ENCODE measurements around the gene HDAC1.

HDAC1 gene

DNA sequence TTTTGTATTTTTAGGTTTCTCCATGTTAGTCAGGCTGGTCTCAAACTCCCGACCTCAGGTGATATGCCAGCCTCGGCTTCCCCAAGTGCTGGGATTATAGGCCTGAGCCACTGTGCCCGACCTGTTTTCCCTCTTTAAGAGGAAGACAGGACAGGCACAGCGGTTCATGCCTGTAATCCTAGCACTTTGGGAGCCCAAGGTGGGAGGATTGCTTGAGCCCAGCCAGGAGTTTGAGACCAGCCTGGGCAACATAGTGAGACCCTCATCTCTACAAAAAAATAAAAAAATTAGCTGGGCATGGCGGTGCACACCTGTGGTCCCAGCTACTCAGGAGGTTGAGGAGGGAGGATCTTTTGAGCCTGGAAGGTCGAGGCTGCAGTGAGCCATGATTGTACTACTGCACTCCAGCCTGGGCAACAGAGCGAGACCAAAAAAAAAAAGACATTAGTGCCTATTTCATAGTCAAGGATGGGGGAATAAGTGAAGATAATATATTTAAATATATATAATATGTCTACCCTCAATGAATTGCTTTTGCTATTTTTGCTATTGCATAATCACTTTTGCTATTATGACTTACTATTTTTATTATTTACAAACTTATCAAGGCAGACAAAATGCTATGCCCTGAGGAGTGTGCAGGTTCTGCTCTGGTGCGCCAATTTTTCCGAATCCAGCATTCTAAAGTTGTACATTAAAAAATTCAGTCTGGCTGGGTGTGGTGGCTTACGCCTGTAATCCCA, 26.4 kb downstream of the HDAC1 start:
- DNase-seq (ENCODE audit: extremely low spot score) = no peak
- no peak for TF ChIP-seq CTCF (IDR thresholded peaks at IDR 0.05; ENCODE audit: control extremely low read depth, extremely low read depth, low read depth, missing control alignments)
- POLR2A ChIA-PET = interaction anchor here (0.8 to 2.5 kb wide), 3 partner anchors 10 to 26 kb away, joined by 3 to 14 read pairs (median 3); partner anchors contain the start of genes HDAC1 and MARCKSL1
- CTCF ChIA-PET = interaction anchor here (1.0 to 7.3 kb wide), 10 partner anchors 10 to 110 kb away, joined by 4 to 94 read pairs (median 8); partner anchors contain the start of genes DCDC2B, FAM167B and LCK

GRCh38 chr1:32321712-32322291, 29.9 kb downstream of the HDAC1 start:
- POLR2A ChIA-PET = interaction anchor here (1.1 to 4.0 kb wide), 4 partner anchors 9 to 71 kb away, joined by 3 to 92 read pairs (median 17); partner anchors contain the start of genes LCK and MARCKSL1
- DNase-seq (ENCODE audit: extremely low spot score) = no peak
- no peak for TF ChIP-seq CTCF (IDR thresholded peaks at IDR 0.05; ENCODE audit: control extremely low read depth, extremely low read depth, low read depth, missing control alignments)
- CTCF ChIA-PET = interaction anchor here (0.8 to 4.3 kb wide), 14 partner anchors 10 to 106 kb away, joined by 3 to 27 read pairs (median 5); partner anchors contain the start of genes FAM167B and MARCKSL1

- ChIA-PET POLR2A (interaction anchor here (0.6 kb wide), 1 partner anchor 47 kb away, joined by 4 read pairs; no protein-coding TSS in a partner anchor), CTCF (no interaction called here)
- no peak for TF ChIP-seq CTCF (IDR thresholded peaks at IDR 0.05; ENCODE audit: control extremely low read depth, extremely low read depth, low read depth, missing control alignments)
- DNase-seq (ENCODE audit: extremely low spot score) = no peak
Observed at GRCh38 chr1:32327204-32327603, 35.3 kb downstream of the HDAC1 start.

DNA sequence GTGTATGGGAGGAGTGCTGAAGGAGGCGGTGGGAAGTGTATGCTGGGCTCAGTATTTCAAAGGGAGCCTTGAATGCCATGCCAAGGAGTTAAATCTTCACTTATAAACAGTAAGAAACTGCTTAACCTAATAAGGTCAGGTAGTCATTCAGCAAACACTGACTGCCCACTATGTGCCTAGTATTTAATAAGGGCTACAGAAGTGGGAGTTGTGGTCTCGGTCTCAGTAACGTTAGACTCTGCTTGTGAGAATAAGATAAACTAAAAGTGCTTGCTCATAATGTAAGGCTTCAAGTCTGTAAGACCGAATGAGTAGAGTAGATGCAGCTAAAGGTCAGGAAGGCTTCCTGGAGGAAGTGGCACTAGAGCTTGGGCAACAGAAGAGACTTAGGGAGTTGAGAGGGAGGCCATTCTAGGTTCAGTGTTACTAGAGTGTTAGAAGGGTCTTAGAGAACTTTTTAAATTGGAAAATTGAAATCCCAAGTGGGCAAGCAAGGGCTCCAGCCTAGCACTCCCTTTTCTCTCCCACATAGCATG, 38.1 kb downstream of the HDAC1 start:
- ChIA-PET CTCF (interaction anchor here (0.8 to 3.8 kb wide), 5 partner anchors 13 to 115 kb away, joined by 3 to 25 read pairs (median 9); no protein-coding TSS in a partner anchor), POLR2A (interaction anchor here (0.7 to 1.2 kb wide), 2 partner anchors 8 to 74 kb away, joined by 3 read pairs; no protein-coding TSS in a partner anchor)
- no peak for TF ChIP-seq CTCF (IDR thresholded peaks at IDR 0.05; ENCODE audit: control extremely low read depth, extremely low read depth, low read depth, missing control alignments)
- DNase-seq (ENCODE audit: extremely low spot score) = no peak

- TF ChIP-seq CTCF (IDR thresholded peaks at IDR 0.05; ENCODE audit: control extremely low read depth, extremely low read depth, low read depth, missing control alignments) = no peak
- no peak for DNase-seq (ENCODE audit: extremely low spot score)
- ChIA-PET POLR2A (interaction anchor here (0.6 to 1.2 kb wide), 4 partner anchors 9 to 75 kb away, joined by 3 to 7 read pairs (median 4); partner anchors contain the start of gene HDAC1), CTCF (interaction anchor here (0.8 to 3.8 kb wide), 6 partner anchors 14 to 115 kb away, joined by 3 to 25 read pairs (median 3); no protein-coding TSS in a partner anchor)
Observed at GRCh38 chr1:32330558-32331151, 38.8 kb downstream of the HDAC1 start.

DNA sequence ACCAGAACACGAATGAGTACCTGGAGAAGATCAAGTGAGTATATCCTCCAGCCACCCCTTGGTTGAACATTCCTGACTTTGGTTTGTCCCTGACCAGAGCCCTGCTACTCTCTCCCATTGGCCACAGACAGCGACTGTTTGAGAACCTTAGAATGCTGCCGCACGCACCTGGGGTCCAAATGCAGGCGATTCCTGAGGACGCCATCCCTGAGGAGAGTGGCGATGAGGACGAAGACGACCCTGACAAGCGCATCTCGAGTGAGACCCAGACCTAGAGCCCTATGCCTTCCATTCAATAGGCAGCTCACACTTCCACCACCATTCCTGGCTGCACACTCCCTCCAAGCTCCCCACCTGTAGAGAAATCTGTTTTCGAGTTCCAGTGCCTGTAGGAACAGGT, 39.7 kb downstream of the HDAC1 start:
- CTCF ChIA-PET = interaction anchor here (0.6 to 3.8 kb wide), 7 partner anchors 9 to 116 kb away, joined by 3 to 27 read pairs (median 3); no protein-coding TSS in a partner anchor
- POLR2A ChIA-PET = interaction anchor here (0.5 to 3.7 kb wide), 6 partner anchors 9 to 139 kb away, joined by 3 to 31 read pairs (median 4); partner anchors contain the start of gene HDAC1
- no peak for TF ChIP-seq CTCF (IDR thresholded peaks at IDR 0.05; ENCODE audit: control extremely low read depth, extremely low read depth, low read depth, missing control alignments)
- DNase-seq (ENCODE audit: extremely low spot score) = no peak
